ENCODE measurements around the gene MADD.

MADD gene

DNA sequence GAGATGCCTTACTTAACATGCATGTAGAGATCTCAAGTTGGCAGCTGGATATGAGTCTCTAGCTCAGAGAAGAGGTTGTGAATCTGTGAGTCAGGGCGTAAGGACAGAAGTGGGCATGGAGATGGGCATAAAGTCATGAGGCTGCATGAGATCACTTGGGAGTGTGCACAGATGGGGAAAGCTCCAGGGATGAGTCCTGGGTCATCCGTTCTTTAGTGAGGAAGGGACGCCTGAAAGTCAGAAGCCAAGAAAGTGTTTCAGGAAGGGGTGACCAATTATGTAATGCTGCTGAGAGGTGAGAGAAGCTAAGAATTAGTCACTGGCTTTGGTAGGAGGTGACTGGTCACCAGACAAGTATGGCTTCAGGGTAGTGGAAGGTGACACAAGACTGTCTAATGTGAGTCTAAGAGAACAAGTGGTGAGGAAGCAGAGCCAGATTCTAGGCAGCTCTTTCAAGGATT, 28.1 kb upstream of the MADD start:
- no peak for TF ChIP-seq POLR2AphosphoS5 (IDR thresholded peaks at IDR 0.05; ENCODE audit: low read depth, low read length)
- no peak for TF ChIP-seq POLR2A (IDR thresholded peaks at IDR 0.05; ENCODE audit: low read depth, low read length)
- TF ChIP-seq TAF1 (IDR thresholded peaks at IDR 0.05; ENCODE audit: borderline replicate concordance, low read depth, low read length), result no peak
- FAIRE-seq (no peak), DNase-seq (ENCODE audit: insufficient read length) (no peak)

DNA sequence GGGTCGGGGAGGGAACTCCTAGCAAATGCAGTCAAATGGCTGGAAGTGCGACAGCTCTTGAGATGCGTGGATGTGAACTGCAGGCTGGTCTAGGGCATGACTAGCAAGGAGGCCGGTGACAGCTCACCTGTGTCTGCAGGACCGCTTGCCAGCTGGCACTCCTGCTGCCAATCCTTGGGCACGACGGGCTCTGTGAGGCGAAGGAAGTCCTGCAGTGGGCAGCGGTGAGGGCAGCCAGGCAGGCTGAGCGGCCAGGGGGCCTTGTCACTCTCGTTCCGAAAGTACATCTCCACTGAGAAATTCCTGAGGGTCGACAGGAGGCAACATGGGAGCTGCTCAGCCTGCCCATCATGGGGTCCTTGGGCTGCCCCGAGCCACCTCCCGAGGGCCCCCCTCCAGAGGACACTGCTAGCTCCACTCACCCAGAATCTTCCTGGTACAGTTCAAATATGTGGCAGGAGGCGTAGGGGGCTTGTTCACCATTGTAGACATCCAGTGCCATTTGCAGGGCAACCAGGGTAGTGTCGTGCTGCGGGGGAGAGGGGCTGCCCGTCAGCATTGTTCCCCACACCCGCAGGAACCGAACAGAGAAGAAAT, 27.2 kb upstream of the MADD start:
- DNase-seq (ENCODE audit: insufficient read length), result no peak
- TF ChIP-seq POLR2AphosphoS5 (IDR thresholded peaks at IDR 0.05; ENCODE audit: low read depth, low read length) (0 out of 2 replicates have a peak, but pooled peaks have one; percentile 49), TAF1 (IDR thresholded peaks at IDR 0.05; ENCODE audit: borderline replicate concordance, low read depth, low read length) (no peak), POLR2A (IDR thresholded peaks at IDR 0.05; ENCODE audit: low read depth, low read length) (0 out of 2 replicates have a peak, but pooled peaks have one; percentile 9)
- no peak for FAIRE-seq

DNA sequence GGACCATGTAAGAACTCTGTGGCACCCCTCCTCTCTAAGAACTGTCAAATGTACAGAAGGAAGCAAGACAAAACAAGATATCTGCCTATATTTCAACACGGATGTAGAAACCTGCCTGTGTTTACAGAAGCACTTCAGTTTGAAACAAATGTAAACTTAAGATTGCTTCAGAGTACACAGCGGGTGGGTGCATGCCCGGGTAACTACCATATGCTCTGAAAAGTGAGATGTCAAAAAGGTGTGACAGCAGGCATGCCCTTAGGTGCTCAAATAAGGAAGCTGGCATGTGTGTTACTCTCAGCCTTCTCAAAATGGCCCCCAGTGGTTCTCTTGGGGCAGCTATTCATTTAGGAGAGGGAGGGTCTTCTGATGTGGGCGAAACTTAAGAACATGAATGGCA, 26.5 kb upstream of the MADD start:
- DNase-seq (ENCODE audit: insufficient read length) (no peak), FAIRE-seq (no peak)
- TF ChIP-seq POLR2A (IDR thresholded peaks at IDR 0.05; ENCODE audit: low read depth, low read length) (no peak), TAF1 (IDR thresholded peaks at IDR 0.05; ENCODE audit: borderline replicate concordance, low read depth, low read length) (no peak), POLR2AphosphoS5 (IDR thresholded peaks at IDR 0.05; ENCODE audit: low read depth, low read length) (no peak)

DNA sequence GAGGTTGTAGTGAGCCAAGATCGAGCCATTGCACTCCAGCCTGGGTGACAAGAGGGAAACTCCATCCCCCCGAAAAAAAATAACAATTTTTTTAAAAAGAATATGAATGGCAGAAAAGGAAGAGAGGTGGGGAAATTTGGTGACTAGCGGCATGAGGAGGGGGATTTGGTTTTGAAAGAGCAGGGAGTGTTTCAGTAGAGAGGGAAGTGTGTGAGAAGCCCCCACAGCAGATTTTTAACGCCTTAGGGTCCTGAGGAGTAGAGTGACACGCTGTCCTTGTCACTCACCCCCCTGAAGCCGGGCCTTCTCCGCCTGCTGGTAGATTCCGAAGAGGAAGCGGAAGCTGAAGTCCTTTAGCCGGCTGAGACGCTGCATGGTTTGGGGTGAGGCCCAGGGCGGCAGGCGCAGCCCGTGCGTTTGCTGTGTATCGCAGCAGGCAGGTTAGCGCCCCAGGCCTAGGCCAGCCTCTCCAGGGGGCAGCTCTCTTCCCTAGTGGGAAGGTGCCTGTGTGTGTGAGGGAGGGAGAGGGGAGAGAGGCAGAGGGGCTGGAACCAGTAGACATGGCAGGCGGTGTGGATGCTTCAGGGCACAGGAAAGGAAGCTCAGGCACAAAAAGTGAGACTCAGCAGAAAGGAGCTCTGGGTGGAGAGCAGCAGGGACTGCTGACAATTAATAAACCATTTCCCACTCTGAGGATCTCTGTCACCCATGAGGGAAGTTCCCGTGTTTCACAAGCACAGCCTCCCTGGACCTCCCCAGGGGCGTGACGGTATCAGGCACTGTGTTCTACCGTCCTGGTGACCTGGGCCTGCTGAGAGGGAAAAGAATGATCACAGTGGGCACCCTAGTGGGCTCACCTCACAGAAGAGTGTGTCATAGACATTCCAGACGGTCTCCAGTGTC, 25.2 kb upstream of the MADD start:
- DNase-seq (ENCODE audit: insufficient read length), result no peak
- FAIRE-seq, result no peak
- TF ChIP-seq POLR2A (IDR thresholded peaks at IDR 0.05; ENCODE audit: low read depth, low read length) (no peak), POLR2AphosphoS5 (IDR thresholded peaks at IDR 0.05; ENCODE audit: low read depth, low read length) (no peak), TAF1 (IDR thresholded peaks at IDR 0.05; ENCODE audit: borderline replicate concordance, low read depth, low read length) (no peak)

DNA sequence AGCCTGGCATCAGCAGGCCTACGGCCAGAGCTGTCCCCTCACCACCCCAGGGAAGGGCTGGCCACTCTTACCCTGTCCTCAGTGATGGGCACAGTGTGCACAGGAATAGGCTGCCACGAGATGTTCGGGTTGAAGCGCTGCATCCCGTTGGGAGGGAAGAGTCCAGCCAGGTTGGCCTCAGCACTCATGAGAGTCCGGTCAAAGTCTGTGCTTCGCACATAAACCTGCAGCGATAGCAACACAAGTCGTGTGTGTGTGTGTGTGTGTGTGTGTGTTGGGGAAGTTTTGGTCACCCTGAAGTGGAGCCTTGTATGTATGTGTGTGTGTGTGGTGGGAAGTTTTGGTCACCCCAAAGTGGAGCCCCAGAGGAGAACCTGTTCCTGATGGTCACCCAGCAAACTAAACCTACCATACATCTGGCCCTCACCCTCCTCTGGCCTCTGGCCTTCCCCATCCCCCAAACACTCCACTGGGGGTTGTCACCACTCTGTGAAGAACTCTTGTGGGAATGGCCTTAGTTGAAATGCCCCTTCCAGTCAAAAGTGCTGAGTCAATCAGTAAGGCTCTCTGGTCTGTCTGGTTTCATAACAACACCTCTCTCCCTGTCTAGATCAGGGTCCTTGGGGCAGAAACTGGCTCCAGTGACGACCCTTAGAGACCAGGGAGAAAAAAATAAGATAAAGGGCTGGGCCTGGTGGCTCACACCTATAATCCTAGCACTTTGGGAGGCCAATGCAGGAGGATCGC, 24.1 kb upstream of the MADD start:
- no peak for DNase-seq (ENCODE audit: insufficient read length)
- FAIRE-seq, result no peak
- TF ChIP-seq TAF1 (IDR thresholded peaks at IDR 0.05; ENCODE audit: borderline replicate concordance, low read depth, low read length) (no peak), POLR2AphosphoS5 (IDR thresholded peaks at IDR 0.05; ENCODE audit: low read depth, low read length) (no peak), POLR2A (IDR thresholded peaks at IDR 0.05; ENCODE audit: low read depth, low read length) (no peak)

GRCh38 chr11:47247502-47247901, 22.4 kb upstream of the MADD start:
- DNase-seq (ENCODE audit: insufficient read length) (no peak), FAIRE-seq (peak; percentile 5)
- no peak for TF ChIP-seq POLR2AphosphoS5 (IDR thresholded peaks at IDR 0.05; ENCODE audit: low read depth, low read length)
- no peak for TF ChIP-seq POLR2A (IDR thresholded peaks at IDR 0.05; ENCODE audit: low read depth, low read length)
- TF ChIP-seq TAF1 (IDR thresholded peaks at IDR 0.05; ENCODE audit: borderline replicate concordance, low read depth, low read length), result no peak

DNA sequence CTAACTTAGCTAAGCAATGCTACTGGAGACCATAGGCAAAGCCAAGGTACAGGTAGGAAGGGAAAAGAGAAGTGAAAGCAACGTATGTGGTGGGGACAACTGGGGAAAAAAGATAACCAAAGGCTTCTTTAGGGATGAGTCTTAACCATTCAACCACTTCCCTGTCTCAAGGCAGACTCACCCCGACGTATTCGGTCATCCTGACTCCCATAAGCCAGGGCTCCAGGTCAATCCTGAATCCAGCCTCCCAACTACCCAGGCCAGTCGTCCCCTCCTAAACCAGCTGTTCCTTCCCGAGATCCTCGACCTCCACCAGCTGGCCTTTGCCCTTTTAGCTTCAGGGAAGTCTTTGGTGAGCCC, 21.6 kb upstream of the MADD start:
- no peak for FAIRE-seq
- no peak for DNase-seq (ENCODE audit: insufficient read length)
- no peak for TF ChIP-seq POLR2AphosphoS5 (IDR thresholded peaks at IDR 0.05; ENCODE audit: low read depth, low read length)
- no peak for TF ChIP-seq POLR2A (IDR thresholded peaks at IDR 0.05; ENCODE audit: low read depth, low read length)

- FAIRE-seq, result peak; percentile 99
- TF ChIP-seq POLR2AphosphoS5 (IDR thresholded peaks at IDR 0.05; ENCODE audit: low read depth, low read length) (peak; percentile 73; the same call in 1 of the 2 replicates), TAF1 (IDR thresholded peaks at IDR 0.05; ENCODE audit: borderline replicate concordance, low read depth, low read length) (peak; percentile 99), POLR2A (IDR thresholded peaks at IDR 0.05; ENCODE audit: low read depth, low read length) (peak; percentile 88; the same call in 1 of the 2 replicates)
- peak; percentile 75 for DNase-seq (ENCODE audit: insufficient read length)
Observed at GRCh38 chr11:47248664-47249377, 21.1 kb upstream of the MADD start, which contains the start of gene ACP2. Gene ACP2, minus strand, starts transcription at chr11:47248814. Its CDS starts 25 bp downstream, at chr11:47248789.

GRCh38 chr11:47249378-47249715, 20.6 kb upstream of the MADD start:
- DNase-seq (ENCODE audit: insufficient read length) (no peak), FAIRE-seq (no peak)
- no peak for TF ChIP-seq POLR2AphosphoS5 (IDR thresholded peaks at IDR 0.05; ENCODE audit: low read depth, low read length)
- TF ChIP-seq TAF1 (IDR thresholded peaks at IDR 0.05; ENCODE audit: borderline replicate concordance, low read depth, low read length), result no peak
- TF ChIP-seq POLR2A (IDR thresholded peaks at IDR 0.05; ENCODE audit: low read depth, low read length), result no peak

DNA sequence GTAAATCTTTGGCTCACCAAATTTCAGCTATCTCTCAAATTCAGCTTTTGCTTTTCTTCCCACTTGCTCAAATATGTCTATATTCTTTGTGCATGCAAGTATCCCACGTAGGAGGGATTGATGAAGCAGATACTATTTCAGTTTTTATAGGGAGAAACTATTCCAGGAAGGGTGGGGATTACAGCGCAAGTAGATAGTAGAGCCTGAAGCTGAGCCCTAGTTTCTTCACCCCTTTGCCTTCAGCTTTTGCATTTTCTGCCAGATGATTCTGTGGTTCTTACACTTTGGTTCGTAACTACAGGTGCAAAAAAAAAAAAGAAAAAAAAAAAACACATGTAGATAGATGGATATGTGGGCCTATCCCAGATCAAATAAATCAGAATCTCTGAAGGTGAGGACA, 18.2 kb upstream of the MADD start:
- TF ChIP-seq POLR2AphosphoS5 (IDR thresholded peaks at IDR 0.05; ENCODE audit: low read depth, low read length), result no peak
- TF ChIP-seq TAF1 (IDR thresholded peaks at IDR 0.05; ENCODE audit: borderline replicate concordance, low read depth, low read length), result no peak
- TF ChIP-seq POLR2A (IDR thresholded peaks at IDR 0.05; ENCODE audit: low read depth, low read length), result no peak
- FAIRE-seq (no peak), DNase-seq (ENCODE audit: insufficient read length) (no peak)

- TF ChIP-seq POLR2A (IDR thresholded peaks at IDR 0.05; ENCODE audit: low read depth, low read length) (no peak), TAF1 (IDR thresholded peaks at IDR 0.05; ENCODE audit: borderline replicate concordance, low read depth, low read length) (no peak), POLR2AphosphoS5 (IDR thresholded peaks at IDR 0.05; ENCODE audit: low read depth, low read length) (no peak)
- FAIRE-seq (no peak), DNase-seq (ENCODE audit: insufficient read length) (no peak)
Observed at GRCh38 chr11:47253660-47254059, 16.3 kb upstream of the MADD start.
